ENCODE measurements around the gene WNT9B.

Gene WNT9B

DNA sequence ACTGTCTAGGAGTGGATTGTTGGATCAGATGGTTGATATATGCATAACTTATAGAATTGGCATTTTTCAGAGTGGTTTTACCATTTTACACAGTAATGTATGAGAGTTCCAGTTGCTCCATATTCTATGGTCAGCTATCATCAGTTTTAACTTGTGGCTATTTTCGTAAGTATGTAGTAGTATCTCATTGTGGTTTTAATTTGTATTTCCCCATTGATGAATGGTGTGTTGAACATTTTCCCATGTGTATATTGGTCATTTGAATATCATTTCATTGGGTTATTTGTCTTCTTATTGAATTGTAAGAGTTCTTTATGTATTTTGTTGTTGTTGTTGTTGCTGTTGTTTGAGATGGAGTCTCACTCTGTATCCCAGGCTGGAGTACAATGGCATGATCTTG, 6.2 kb downstream of the WNT9B start:
- DNase-seq: no peak

GRCh38 chr17:46859996-46860395, 8.6 kb downstream of the WNT9B start:
- no peak for DNase-seq

GRCh38 chr17:46862949-46863348, 11.6 kb downstream of the WNT9B start:
- DNase-seq: no peak

- DNase-seq: no peak
Observed at GRCh38 chr17:46863383-46864121, 12.2 kb downstream of the WNT9B start.

GRCh38 chr17:46865100-46865499, 13.7 kb downstream of the WNT9B start:
- DNase-seq: peak; percentile 80

DNA sequence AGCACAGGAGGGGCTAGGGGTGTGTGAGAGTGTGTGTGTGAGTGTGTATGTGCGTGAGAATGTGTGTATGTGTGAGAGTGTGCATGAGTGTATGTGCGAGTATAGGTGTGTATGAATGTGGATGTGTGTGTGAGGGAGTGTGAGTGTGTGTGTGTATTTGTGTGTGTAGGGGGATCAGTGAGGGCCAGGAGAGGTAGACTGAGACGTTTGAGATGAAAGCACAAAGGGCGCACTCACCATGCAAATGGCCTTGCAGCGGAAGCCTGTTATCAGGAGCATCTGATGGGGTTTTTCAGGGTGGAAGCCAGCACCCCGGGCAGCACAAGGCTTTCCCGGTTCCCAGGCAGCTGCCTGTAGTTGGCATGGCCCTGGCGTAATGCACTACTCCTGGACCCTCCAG, 14.9 kb downstream of the WNT9B start:
- no peak for DNase-seq

DNA sequence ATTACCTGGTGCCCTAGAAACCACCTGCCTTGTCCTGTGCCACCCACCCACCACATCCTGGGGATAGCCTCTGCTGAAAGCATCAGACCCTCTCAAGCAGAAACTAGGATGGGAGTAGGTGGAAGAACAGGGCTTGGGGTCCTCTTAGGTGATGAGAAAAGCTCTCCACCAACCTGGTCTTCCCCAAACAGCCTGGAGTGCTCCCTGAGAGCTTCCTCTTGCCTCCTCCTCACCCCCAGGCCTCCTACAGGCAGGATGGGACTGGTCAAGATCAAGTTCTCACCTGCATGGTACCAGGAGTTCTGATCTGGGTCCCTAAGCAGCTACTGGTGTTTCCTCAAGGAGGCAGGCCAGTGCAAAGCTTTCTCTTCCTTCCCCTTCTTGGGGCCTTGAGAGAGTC, 15.4 kb downstream of the WNT9B start:
- no peak for DNase-seq

- DNase-seq: no peak
Observed at GRCh38 chr17:46868689-46869187, 17.4 kb downstream of the WNT9B start.

GRCh38 chr17:46869296-46869695, 17.9 kb downstream of the WNT9B start:
- DNase-seq: no peak

- DNase-seq: no peak
Observed at GRCh38 chr17:46869975-46870803, 18.8 kb downstream of the WNT9B start.

- DNase-seq: no peak
Observed at GRCh38 chr17:46872421-46872820, 21.0 kb downstream of the WNT9B start.

DNA sequence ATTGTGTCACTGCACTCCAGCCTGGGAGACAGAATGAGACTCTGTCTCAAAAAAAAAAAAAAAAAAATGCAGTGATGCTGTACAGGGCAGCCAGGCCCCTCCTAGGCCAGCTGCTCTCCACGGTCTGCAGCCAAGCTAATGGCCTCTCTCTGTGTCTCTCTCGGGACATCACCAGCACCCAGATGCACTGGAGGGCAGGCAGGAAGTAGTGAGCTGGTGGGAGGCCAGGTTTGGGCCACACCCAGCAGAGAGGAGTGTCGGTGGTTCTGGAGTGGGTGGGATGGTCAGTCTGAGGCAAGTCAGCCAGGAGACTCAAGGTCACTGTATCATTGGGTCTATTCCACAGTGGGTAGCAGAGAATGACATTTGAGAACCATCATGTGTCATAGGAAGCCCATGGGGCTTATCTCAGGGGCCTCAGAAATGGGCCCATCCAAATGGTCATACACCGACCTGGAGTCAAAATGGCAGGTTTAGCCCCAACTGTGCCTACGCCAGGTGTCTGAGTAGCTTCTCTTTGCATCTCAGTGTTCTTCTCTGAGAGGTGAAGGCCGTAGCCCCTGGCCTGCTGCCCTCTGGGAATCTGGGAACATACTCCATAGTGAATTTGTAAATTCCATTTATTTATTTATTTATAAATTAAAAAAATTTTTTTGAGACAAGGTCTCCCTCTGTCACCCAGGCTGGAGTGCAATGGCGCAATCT, 22.7 kb downstream of the WNT9B start:
- DNase-seq: no peak

DNA sequence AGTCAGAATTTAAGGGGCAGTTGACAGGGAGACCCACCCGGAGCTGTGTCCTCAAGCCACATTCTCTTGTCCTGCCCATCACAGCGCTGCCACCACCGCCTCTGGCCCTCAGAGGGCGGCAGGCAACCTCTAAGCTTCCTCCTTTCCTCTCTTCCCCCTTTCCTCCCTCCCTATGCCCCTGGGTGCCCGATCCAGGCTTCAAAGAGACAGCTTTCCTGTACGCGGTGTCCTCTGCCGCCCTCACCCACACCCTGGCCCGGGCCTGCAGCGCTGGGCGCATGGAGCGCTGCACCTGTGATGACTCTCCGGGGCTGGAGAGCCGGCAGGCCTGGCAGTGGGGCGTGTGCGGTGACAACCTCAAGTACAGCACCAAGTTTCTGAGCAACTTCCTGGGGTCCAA, 23.5 kb downstream of the WNT9B start:
- no peak for DNase-seq

GRCh38 chr17:46875849-46876352, 24.5 kb downstream of the WNT9B start:
- DNase-seq: no peak

DNA sequence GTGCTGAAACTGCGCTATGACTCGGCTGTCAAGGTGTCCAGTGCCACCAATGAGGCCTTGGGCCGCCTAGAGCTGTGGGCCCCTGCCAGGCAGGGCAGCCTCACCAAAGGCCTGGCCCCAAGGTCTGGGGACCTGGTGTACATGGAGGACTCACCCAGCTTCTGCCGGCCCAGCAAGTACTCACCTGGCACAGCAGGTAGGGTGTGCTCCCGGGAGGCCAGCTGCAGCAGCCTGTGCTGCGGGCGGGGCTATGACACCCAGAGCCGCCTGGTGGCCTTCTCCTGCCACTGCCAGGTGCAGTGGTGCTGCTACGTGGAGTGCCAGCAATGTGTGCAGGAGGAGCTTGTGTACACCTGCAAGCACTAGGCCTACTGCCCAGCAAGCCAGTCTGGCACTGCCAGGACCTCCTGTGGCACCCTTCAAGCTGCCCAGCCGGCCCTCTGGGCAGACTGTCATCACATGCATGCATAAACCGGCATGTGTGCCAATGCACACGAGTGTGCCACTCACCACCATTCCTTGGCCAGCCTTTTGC, 25.0 kb downstream of the WNT9B start:
- DNase-seq: no peak

DNA sequence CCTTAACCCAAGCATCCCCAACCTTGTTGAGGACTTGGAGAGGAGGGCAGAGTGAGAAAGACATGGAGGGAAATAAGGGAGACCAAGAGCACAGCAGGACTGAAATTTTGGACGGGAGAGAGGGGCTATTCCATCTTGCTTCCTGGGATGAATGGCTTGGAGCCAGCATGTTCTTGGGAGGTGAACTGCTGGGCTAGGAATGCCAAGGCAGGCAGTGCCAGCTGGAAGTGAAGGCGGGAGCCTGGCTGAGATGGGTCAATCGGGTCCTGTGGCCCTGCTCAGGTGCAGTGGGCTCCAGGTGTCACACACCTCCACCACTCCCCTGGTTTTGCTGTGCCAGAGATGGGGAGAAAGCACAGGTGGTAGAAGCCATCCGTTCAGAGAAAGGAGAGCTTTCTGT, 25.5 kb downstream of the WNT9B start:
- DNase-seq: no peak

DNA sequence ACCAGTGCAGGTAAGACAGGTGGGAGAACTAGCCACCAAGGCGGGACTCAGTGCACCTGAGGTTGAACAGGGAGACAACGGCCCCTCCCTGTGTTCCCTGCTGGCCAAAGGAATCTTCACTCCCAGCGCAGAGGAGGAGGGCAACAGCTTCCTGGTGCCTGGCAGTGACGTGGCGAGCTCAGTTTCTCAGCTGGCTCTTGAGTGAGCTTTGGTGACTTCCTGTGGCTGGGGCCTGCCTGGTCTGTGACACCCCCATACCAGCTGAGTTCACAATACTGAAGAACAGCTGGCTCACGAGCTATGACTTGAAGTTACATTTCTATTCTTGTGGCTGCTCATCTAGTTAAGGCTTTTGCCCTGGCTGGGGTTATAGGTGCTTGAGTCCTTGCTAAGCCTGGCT, 26.1 kb downstream of the WNT9B start:
- DNase-seq: no peak

DNA sequence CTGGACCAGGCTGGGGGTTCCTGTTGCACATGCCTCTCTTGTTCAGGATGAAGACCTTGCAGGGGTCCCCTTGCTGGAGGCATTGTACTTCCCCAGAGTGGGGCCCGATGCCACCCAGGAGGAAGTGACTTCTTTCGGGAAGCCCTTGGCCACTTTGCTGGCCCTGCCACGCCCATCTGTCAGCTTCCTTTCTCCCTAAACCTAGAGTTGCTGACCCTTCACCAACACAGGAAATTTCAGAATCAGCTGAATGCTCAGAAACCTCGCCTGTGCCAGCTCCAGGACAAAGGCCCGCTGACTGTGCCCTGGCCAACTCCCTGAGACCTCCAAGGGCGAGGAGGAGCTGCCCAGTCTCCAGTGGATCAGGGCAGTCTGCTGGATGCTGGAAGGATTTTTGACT, 26.7 kb downstream of the WNT9B start:
- no peak for DNase-seq

DNA sequence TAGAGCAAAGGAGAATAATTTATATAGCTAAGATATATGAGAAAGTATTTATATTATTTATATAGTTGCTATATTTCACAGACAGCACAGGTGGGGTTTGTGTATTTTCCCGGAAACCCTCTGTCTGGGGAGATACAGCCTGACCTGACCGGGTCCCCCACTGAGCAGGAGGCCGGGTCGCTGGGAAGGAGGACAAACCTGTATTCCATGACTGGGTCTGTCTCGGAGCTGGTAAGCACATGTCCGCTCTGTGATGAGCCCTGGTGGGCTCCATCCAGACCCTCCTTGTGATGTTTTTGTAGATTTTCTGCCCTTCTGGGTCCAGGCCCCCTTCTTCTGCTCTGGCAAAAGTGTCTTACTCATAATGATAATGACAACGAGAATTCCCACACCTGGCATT, 27.7 kb downstream of the WNT9B start:
- DNase-seq: no peak

- no peak for DNase-seq
Observed at GRCh38 chr17:46881015-46881414, 29.6 kb downstream of the WNT9B start.

GRCh38 chr17:46882666-46883065, 31.3 kb downstream of the WNT9B start:
- no peak for DNase-seq

GRCh38 chr17:46883871-46884520, 32.6 kb downstream of the WNT9B start:
- DNase-seq: no peak

- no peak for DNase-seq
Observed at GRCh38 chr17:46884552-46884951, 33.2 kb downstream of the WNT9B start.
